Measurements from ENCODE around the gene SLC27A6.

The SLC27A6 gene

GRCh38 chr5:129079496-129079895 lies 114.2 kb downstream of the SLC27A6 start:
- no peaks in the 10 kb centered on the region for H3K4me1 ChIP-seq (ENCODE audit: control insufficient read depth, low read depth, low read length)
- H3K56ac ChIP-seq (ENCODE audit: low read length) = no peak overlapping the region
- H2AK5ac ChIP-seq (ENCODE audit: low read length) = no peak overlapping the region
- H3K18ac ChIP-seq (ENCODE audit: low read length) = no peak overlapping the region
- no peaks in the 10 kb centered on the region for H3K27me3 ChIP-seq (ENCODE audit: insufficient read depth, low read length, poor library complexity)
- no peak overlapping the region for H3K4me2 ChIP-seq (ENCODE audit: low read length)
- H2BK15ac ChIP-seq (replicated peaks; ENCODE audit: low read depth) = no peak overlapping the region
- no peak overlapping the region for H3K4me3 ChIP-seq (ENCODE audit: low read length)
- no peak for DNase-seq
- H3K9ac ChIP-seq (ENCODE audit: low read length) = no peak overlapping the region
- H3K23ac ChIP-seq (ENCODE audit: low read length) = no peak overlapping the region
- no peaks in the 10 kb centered on the region for H3K36me3 ChIP-seq (ENCODE audit: control insufficient read depth, insufficient read depth, low read length)
- H3K79me1 ChIP-seq (ENCODE audit: low read length) = no peaks in the 10 kb centered on the region
- H3K79me2 ChIP-seq (ENCODE audit: control insufficient read depth, insufficient read depth, low read length) = no peaks in the 10 kb centered on the region
- no peak overlapping the region for H2BK5ac ChIP-seq (ENCODE audit: low read length)
- H2BK120ac ChIP-seq (ENCODE audit: low read depth, low read length) = no peak overlapping the region
- H3K4ac ChIP-seq (ENCODE audit: low read depth, low read length) = no peak overlapping the region
- no peak overlapping the region for H3K27ac ChIP-seq (ENCODE audit: low read depth, low read length)
- H4K5ac ChIP-seq (ENCODE audit: low read length) = no peak overlapping the region
- H4K8ac ChIP-seq (ENCODE audit: low read depth, low read length) = no peak overlapping the region

GRCh38 chr5:129080766-129081165 lies 115.5 kb downstream of the SLC27A6 start:
- H3K9ac ChIP-seq (ENCODE audit: low read length) = no peak overlapping the region
- H4K5ac ChIP-seq (ENCODE audit: low read length) = no peak overlapping the region
- H2BK5ac ChIP-seq (ENCODE audit: low read length) = no peak overlapping the region
- H2BK15ac ChIP-seq (replicated peaks; ENCODE audit: low read depth) = no peak overlapping the region
- no peaks in the 10 kb centered on the region for H3K79me1 ChIP-seq (ENCODE audit: low read length)
- DNase-seq = no peak
- H3K23ac ChIP-seq (ENCODE audit: low read length) = no peak overlapping the region
- no peak overlapping the region for H3K4ac ChIP-seq (ENCODE audit: low read depth, low read length)
- H3K27me3 ChIP-seq (ENCODE audit: insufficient read depth, low read length, poor library complexity) = no peaks in the 10 kb centered on the region
- no peaks in the 10 kb centered on the region for H3K79me2 ChIP-seq (ENCODE audit: control insufficient read depth, insufficient read depth, low read length)
- no peak overlapping the region for H3K56ac ChIP-seq (ENCODE audit: low read length)
- WGBS (ENCODE audit: extremely low coverage, insufficient coverage, low lambda C conversion rate) = no CpG with 5 or more reads among the region's 7 CpGs
- H2BK120ac ChIP-seq (ENCODE audit: low read depth, low read length) = no peak overlapping the region
- no peaks in the 10 kb centered on the region for H3K36me3 ChIP-seq (ENCODE audit: control insufficient read depth, insufficient read depth, low read length)
- H3K18ac ChIP-seq (ENCODE audit: low read length) = no peak overlapping the region
- no peaks in the 10 kb centered on the region for H3K4me1 ChIP-seq (ENCODE audit: control insufficient read depth, low read depth, low read length)
- H3K4me2 ChIP-seq (ENCODE audit: low read length) = no peak overlapping the region
- no peak overlapping the region for H2AK5ac ChIP-seq (ENCODE audit: low read length)
- H3K27ac ChIP-seq (ENCODE audit: low read depth, low read length) = no peak overlapping the region
- H4K8ac ChIP-seq (ENCODE audit: low read depth, low read length) = no peak overlapping the region
- no peak overlapping the region for H3K4me3 ChIP-seq (ENCODE audit: low read length)

GRCh38 chr5:129082225-129083136 lies 117.2 kb downstream of the SLC27A6 start:
- DNase-seq = no peak
- WGBS (ENCODE audit: extremely low coverage, insufficient coverage, low lambda C conversion rate) = no CpG with 5 or more reads among the region's 6 CpGs

More at GRCh38 chr5:129082225-129083136, 117.2 kb downstream of the SLC27A6 start:
- H2BK5ac ChIP-seq (ENCODE audit: low read length) = no peak overlapping the region
- H2BK120ac ChIP-seq (ENCODE audit: low read depth, low read length) = no peak overlapping the region
- no peaks in the 10 kb centered on the region for H3K36me3 ChIP-seq (ENCODE audit: control insufficient read depth, insufficient read depth, low read length)
- no peak overlapping the region for H4K8ac ChIP-seq (ENCODE audit: low read depth, low read length)
- H2AK5ac ChIP-seq (ENCODE audit: low read length) = no peak overlapping the region
- no peak overlapping the region for H3K9ac ChIP-seq (ENCODE audit: low read length)
- no peak overlapping the region for H3K4me3 ChIP-seq (ENCODE audit: low read length)
- no peaks in the 10 kb centered on the region for H3K4me1 ChIP-seq (ENCODE audit: control insufficient read depth, low read depth, low read length)
- no peaks in the 10 kb centered on the region for H3K79me2 ChIP-seq (ENCODE audit: control insufficient read depth, insufficient read depth, low read length)
- no peaks in the 10 kb centered on the region for H3K27me3 ChIP-seq (ENCODE audit: insufficient read depth, low read length, poor library complexity)
- H2BK15ac ChIP-seq (replicated peaks; ENCODE audit: low read depth) = no peak overlapping the region
- no peaks in the 10 kb centered on the region for H3K79me1 ChIP-seq (ENCODE audit: low read length)
- H3K23ac ChIP-seq (ENCODE audit: low read length) = no peak overlapping the region
- H3K18ac ChIP-seq (ENCODE audit: low read length) = no peak overlapping the region
- no peak overlapping the region for H3K4ac ChIP-seq (ENCODE audit: low read depth, low read length)
- H3K27ac ChIP-seq (ENCODE audit: low read depth, low read length) = no peak overlapping the region
- H3K4me2 ChIP-seq (ENCODE audit: low read length) = no peak overlapping the region
- H4K5ac ChIP-seq (ENCODE audit: low read length) = no peak overlapping the region
- H3K56ac ChIP-seq (ENCODE audit: low read length) = no peak overlapping the region

Measured in mesendoderm (in vitro differentiated cells).